Measurements from ENCODE around the gene TPSD1.
"Not testable (repeated sequence)": the region's sequence is repeated elsewhere in the genome, so short reads cannot be mapped to it uniquely, and the experiment has no call there.

TPSD1 gene

DNA sequence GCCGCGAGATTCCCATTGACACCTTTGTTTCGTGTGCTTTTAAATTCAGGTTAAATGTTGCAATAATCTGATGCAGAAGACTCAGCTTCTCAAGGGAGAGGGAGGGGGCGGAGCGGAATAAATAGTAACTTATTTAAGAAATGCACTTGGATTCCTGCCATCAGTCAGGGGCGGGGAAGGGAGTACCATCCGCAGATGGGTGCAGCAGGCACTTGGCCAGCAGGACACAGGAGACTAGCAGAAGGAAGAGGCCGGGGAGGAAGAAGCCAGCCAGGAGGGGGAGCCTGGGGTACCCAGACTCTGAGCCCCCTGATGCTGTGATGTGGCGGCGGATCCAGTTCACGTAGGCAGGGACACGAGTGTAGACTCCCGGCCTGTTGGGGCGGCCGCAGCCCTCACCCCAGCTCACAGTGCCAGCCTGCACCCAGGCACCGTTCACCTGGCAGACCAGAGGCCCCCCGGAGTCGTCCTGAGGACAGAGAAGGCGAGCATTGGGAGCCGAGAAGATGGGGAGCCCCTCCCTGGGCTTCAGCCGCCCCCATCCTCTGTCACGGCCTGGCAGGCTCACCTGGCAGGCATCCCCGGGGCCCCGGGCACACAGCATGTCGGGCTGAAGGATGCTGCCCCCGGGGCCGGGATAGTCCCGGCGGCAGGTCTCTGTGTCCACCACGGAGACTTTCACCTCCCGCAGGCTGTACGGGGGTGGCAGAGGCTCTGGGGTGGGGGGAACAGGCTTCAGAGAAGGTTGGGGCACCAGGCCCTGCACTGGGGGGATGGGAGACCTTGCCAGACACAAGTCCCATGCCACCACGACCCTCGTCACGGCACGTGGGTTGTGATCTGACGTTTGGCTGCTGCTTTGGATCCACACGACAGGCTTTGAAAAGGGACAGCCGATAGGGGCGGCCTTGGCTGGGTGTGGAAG is 34.0 kb upstream of the TPSD1 start:
- no peak for DNase-seq

GRCh38 chr16:1222553-1223354 is 33.1 kb upstream of the TPSD1 start:
- DNase-seq, result no peak

DNA sequence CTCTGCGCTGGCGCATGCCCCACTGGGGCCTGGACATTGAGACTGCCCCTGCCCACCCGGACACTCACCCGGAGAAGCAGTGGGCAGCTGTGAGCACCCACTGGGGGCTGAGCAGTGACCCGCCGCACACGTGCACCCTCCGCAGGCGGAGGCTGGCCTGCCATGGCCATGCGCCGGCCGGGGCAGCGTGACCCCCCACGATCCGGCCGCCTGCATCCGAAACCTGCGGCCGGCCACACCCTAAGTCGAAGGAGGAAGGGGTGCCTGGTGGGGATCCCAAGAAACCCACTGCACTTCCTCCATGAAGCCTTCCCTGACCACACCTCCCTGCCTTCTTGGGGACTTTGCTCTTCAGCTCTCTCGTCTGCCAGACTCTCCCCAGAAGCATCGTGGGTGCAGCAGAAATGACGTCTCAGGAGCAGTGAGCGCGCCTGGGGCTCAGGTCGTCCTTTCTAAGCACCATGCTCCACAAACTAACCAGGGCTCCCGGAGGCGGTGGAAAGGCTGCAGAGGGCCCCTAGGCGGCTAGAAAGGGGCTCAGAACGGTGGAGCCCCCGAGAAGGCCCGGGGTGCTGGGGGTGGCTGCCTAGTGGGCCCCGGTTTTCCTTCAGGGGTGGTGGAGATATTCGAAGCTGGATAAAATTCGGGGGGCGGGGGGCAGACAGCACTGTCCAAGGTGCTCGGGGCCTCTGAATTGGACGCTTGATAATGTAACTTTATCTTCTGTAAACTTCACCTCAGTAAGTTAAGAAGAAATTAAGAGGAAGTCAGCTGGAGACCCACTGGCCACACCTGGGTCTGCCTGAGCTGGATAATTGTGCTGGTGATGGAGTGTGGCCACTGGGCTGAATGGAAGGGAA is 32.3 kb upstream of the TPSD1 start:
- DNase-seq, result peak; percentile 13

DNA sequence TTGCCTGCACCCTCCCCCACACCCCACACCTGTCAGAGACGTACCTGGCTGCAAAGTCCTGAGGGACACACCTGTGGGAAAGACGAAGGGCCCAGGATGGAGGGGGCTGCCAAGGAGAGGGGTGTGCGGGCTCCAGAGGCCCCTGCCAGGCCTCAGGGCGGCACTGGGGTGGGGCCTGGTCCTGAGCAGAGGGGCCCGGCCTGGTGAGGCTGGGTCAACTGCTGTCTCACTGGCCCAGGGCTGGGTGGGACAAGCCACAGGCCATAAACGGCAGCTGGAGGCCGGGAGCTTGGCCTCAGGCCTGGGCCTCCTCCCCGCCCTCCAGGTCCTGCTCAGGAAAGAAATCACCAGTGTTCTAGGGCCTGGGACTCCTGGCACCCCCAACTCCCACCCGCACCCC is 31.3 kb upstream of the TPSD1 start:
- DNase-seq, result no peak

DNA sequence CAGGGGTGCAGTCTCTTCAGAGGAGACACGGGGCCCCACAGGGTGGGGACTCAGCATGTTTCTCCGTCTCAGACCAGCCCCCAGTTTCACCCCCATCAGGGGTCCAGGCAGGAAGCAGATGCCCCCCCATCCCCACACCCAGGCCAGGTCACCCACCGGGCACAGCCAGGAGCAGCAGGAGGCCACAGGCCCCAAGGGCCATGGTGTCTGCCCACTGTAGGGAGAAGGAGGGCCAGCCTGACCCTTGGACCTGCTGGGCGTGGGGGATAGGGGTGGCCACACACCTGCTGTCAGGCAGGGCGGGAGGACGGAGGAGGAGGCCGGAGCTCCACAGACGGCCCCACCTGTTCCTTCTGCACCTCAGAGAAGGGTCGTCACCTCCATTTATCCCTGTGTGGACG is 30.8 kb upstream of the TPSD1 start, which contains the start of gene TPSG1:
TPSG1 (minus strand) TSS at position 218 of the 401 bp plus-strand sequence; CDS start at position 202, 16 bp downstream.
- no peak for DNase-seq

- DNase-seq, result not testable (repeated sequence)
Observed at GRCh38 chr16:1225728-1226311, 30.0 kb upstream of the TPSD1 start.

DNA sequence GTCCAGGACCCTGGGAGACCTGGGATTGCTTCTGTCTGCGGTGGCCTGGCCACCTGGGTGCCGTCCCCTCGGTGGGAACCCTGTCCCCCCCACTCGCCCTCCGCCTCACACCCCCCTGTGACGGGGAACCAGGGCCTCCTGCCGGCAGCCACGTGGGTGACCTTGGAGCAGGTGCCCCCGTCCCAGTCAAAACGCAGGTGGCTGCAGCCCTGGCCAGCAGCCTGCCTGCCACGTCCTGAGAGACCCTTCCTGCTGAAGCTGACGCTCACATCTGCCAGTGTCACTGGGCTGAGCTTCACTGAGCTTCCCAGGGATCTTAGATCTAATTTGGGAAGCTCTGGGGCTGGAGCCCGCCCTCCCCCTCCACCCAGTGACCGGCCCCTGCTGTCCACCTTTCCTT is 29.2 kb upstream of the TPSD1 start:
- DNase-seq, result not testable (repeated sequence)

DNA sequence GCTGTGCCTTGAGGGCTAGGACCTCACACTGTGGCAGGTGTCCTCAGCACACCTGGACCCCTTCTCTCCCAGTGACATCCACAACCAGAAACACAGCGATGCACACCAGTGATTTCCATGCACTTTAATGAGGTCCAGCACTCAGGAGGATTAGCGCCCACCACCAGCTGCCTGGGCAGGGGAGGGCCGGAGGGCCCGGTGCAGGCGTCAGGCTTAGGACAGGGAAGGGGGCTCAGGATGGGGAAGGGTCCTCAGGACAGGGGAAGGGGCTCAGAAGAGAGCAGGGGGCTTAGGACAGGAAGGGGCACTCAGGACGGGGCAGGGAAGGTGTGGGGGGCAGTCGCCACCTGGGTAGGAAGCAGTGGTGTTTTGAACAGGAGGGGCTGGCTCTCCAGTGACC is 27.6 kb upstream of the TPSD1 start:
- DNase-seq, result not testable (repeated sequence)

DNA sequence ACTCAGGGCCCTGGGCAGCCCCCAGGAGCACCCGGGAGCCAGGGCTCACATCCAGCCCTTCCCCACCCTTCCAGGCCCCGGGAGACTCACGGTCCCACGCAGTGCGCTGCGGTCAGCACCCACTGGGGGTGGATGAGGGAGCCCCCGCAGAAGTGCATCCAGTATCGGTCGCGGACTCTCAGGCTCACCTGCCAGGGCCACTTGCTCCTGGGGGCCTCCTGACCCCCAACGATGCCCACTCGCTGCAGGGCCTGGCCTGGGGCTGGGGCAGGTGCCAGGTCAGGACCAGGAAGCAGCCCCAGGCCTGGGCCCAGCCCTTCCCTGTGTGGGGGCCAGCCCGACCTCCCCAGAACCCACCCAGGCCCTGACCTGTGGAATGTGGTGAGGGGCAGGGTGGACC is 26.4 kb upstream of the TPSD1 start:
- DNase-seq, result not testable (repeated sequence)

DNA sequence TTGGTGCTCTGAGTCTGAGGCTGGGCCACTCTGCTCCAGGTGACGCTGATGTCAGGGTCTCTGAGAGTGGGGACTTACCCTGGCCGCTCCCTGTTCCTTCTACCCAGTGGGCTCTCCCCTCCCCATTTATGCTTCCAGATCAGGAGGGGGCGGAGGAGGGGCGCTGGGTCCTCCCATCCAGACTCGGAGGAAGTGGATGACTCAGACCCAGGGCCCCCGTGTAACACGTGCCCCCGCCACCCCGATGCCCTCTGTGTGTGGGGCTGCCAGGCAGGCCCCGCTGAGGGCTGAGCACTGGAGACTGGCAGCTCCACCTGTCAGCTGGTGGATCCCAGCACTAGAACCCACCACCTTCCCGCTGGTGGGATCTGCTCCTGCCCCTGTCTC is 25.8 kb upstream of the TPSD1 start, which contains the start of gene TPSB2:
TPSB2 (minus strand) TSS at position 101 of the 387 bp plus-strand sequence. CDS start 233 bp downstream, outside the sequence.
- not testable (repeated sequence) for DNase-seq

- not testable (repeated sequence) for DNase-seq
Observed at GRCh38 chr16:1230471-1231212, 25.2 kb upstream of the TPSD1 start.

GRCh38 chr16:1231301-1231700 is 24.6 kb upstream of the TPSD1 start:
- not testable (repeated sequence) for DNase-seq

DNA sequence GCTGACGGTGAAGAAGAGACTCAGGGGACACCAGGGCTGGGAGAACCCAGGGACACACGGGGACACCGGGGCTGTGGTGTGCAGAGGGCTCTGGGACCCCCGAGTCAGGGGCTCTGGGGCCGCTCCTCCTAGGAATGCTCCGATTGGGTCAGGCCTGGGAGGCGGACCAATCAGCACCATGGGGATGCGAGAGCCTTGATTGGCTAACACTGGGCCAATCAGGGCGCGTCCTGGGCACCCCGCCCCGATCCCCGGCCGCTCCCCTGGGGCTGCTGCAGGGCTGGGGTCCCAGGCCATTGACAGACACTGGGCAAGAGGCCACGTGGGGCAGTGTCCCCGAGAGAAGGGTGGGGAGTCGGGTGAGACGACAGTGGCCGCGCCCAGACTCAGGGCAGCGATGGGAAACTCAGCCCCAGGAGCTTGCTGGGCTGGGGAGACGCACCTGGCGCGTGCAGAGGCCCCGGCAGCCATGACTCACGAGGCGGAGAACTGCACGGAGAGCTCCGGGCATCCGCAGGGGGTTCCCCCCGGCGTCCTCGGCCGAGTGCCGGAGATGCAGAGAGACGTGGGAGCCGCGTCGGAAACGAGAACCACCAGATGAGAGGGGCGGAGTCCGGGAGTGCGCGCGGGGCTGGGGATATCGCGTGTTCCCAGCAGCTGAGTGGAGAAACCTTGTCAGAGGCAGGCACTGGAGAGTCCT is 23.7 kb upstream of the TPSD1 start:
- not testable (repeated sequence) for DNase-seq

GRCh38 chr16:1236659-1237058 is 19.2 kb upstream of the TPSD1 start:
- not testable (repeated sequence) for DNase-seq

GRCh38 chr16:1237990-1238389 is 17.9 kb upstream of the TPSD1 start:
- no peak for DNase-seq

GRCh38 chr16:1238909-1239308 is 17.0 kb upstream of the TPSD1 start:
- DNase-seq, result peak; percentile 67

- not testable (repeated sequence) for DNase-seq
Observed at GRCh38 chr16:1239575-1239974, 16.3 kb upstream of the TPSD1 start.

DNA sequence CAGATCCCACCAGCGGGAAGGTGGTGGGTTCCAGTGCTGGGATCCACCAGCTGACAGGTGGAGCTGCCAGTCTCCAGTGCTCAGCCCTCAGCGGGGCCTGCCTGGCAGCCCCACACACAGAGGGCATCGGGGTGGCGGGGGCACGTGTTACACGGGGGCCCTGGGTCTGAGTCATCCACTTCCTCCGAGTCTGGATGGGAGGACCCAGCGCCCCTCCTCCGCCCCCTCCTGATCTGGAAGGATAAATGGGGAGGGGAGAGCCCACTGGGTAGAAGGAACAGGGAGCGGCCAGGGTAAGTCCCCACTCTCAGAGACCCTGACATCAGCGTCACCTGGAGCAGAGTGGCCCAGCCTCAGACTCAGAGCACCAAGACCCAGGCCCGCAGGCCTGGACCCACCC is 15.4 kb upstream of the TPSD1 start, which contains the start of gene TPSAB1:
TPSAB1 (plus strand) TSS at position 270 of the 400 bp plus-strand sequence. CDS start 234 bp downstream, outside the sequence.
- not testable (repeated sequence) for DNase-seq

DNA sequence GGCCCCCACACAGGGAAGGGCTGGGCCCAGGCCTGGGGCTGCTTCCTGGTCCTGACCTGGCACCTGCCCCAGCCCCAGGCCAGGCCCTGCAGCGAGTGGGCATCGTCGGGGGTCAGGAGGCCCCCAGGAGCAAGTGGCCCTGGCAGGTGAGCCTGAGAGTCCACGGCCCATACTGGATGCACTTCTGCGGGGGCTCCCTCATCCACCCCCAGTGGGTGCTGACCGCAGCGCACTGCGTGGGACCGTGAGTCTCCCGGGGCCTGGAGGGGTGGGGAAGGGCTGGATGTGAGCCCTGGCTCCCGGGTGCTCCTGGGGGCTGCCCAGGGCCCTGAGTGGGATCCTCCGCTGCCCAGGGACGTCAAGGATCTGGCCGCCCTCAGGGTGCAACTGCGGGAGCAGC is 14.8 kb upstream of the TPSD1 start:
- DNase-seq, result not testable (repeated sequence)

- DNase-seq, result not testable (repeated sequence)
Observed at GRCh38 chr16:1243363-1243762, 12.5 kb upstream of the TPSD1 start.
